Vein endothelial cell (primary cell): ENCODE data around the gene KCNH2. TPM values are rescaled to one million over a fixed set of nuclear protein-coding genes. Genes with fewer than 3 reads are reported as not detected.

Experiments
- total RNA-seq: library from RNA; depleted of rRNA; stranded (reverse); fragments of >200 nt; gene quantifications from 2 replicates; pipeline ENCODE4 v1.2.3, GENCODE V29; 2012

Gene KCNH2, protein sequence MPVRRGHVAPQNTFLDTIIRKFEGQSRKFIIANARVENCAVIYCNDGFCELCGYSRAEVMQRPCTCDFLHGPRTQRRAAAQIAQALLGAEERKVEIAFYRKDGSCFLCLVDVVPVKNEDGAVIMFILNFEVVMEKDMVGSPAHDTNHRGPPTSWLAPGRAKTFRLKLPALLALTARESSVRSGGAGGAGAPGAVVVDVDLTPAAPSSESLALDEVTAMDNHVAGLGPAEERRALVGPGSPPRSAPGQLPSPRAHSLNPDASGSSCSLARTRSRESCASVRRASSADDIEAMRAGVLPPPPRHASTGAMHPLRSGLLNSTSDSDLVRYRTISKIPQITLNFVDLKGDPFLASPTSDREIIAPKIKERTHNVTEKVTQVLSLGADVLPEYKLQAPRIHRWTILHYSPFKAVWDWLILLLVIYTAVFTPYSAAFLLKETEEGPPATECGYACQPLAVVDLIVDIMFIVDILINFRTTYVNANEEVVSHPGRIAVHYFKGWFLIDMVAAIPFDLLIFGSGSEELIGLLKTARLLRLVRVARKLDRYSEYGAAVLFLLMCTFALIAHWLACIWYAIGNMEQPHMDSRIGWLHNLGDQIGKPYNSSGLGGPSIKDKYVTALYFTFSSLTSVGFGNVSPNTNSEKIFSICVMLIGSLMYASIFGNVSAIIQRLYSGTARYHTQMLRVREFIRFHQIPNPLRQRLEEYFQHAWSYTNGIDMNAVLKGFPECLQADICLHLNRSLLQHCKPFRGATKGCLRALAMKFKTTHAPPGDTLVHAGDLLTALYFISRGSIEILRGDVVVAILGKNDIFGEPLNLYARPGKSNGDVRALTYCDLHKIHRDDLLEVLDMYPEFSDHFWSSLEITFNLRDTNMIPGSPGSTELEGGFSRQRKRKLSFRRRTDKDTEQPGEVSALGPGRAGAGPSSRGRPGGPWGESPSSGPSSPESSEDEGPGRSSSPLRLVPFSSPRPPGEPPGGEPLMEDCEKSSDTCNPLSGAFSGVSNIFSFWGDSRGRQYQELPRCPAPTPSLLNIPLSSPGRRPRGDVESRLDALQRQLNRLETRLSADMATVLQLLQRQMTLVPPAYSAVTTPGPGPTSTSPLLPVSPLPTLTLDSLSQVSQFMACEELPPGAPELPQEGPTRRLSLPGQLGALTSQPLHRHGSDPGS
- under 0.01 TPM in 1 of 2 replicates, not detected in the other for total RNA-seq

DNA sequence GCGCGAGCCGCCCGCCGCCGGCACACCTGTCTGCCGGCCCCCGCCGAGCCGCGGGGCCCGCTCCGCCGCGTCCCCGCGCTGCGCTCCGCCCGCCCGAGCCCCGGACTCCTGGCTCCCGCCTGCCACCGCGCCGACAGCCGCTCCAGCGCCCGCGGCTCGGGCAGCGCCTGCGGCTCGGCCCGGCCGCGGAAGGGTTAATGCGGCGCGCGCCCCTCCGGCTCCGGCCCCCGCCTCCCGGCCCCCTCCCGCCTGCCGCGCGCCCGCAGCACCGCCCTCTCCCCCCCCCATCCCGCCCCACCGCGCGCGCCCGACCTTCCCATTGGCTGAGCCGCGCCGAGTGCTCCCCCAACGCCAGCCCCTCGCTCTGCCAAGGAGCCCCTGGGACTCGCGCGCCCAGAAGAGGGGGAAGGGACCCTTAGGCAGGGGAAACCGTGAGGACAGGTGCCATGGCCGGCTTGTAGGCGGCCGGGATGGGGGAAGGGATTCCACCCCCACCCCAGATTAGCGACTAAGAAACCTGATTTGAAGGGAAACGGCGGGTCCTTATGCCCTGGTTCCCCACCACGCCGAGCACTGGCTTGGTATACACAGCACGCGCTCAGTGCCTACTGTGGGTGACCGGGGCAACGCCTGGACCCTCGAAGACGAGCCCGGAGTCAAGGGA is at the start of gene KCNH2:
TSS of gene KCNH2 (minus strand) at position 196 of the 664 bp plus-strand sequence. CDS start 408 bp downstream, outside the sequence.

DNA sequence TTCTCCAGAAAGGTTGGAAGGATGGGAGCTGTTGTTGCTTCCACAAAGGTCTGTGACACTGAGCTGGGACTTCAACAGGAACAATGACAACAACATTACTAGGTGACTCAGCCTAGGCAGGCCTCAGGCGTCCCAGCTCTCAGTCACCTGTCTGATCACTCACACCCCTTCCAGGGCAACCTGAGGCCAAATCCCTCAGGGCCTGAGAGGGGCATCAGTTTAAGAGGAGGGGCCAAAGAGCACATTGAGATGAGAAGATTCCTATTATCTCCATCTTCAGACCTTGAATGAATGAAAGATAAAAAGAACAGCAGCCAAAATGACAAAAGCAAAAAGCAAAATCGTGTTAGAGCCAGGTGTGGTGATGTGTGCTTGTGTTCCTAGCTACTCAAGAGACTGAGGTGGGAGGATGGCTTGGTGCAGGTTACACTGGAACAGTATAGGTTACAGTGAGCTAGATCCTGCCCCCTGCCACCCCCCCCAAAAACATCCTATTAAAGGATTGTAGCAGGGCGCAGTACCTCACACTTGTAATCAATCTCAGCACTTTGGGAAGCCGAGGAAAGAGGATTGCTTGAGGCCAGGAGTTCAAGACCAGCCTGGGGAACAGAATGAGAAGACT is 46.4 kb upstream of the KCNH2 start, which contains the start of gene ATG9B:
TSS of gene ATG9B (minus strand) at position 60 of the 622 bp plus-strand sequence. CDS start 71 bp downstream, outside the sequence.

DNA sequence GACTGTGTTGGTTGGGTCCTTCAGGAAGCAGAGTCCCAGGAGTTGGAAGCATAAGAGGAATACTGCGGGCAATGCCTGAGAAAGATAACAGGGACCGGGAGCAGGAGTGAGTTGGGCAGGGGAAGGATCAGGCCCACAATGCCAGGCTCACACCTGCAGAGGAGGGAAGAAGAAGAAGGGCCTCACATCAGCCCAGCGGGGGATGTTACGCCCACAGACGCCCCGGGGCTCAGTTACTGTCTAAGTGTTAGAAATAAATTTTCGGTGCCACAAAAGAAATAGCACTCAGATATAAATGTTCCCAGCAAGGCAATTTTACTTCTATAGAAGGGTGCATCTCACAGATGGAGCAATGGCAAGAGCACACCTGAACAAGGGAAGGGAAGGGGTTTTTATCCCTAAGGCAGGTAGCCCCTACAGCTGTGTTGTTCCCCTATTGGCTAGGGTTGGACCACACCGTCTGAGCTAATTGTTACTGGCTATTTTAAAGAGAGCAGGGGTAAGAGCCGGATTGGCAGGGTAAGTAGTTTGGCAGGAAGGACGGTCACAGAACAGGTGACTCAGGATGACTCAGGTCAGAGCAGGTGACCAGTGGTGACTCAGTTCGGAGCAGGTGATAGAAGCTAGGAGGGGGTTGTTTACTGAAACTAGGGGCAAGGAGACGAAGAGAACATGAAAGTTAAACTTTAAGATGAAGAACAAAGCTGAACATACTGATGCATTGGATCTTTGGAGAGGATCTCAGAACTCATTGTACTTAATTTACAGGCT is 12.5 kb upstream of the KCNH2 start, which contains the start of gene NOS3:
TSS of gene NOS3 (plus strand) at position 602 of the 771 bp plus-strand sequence. CDS start 2,787 bp downstream, outside the sequence.

Other genes with a start within 250 kb of the KCNH2 start
- gene GIMAP5, start 240.9 kb downstream of the KCNH2 start, total RNA-seq: 63.7 and 101 TPM in 2 replicates
- gene TMEM176B, start 178.0 kb downstream of the KCNH2 start, total RNA-seq: not detected in 2 replicates
- gene TMEM176A, start 177.6 kb downstream of the KCNH2 start, total RNA-seq: not detected in 2 replicates
- gene AOC1, start 125.8 kb downstream of the KCNH2 start, total RNA-seq: not detected in 2 replicates
- gene NOS3, start 12.7 kb upstream of the KCNH2 start, total RNA-seq: 67.6 and 106 TPM in 2 replicates
- gene ATG9B, start 46.2 kb upstream of the KCNH2 start, total RNA-seq: under 0.01 and 0.10 TPM in 2 replicates
- 28.8 and 31.7 TPM in 2 replicates for gene ABCB8, start 50.1 kb upstream of the KCNH2 start, total RNA-seq
- 0.29 and 0.33 TPM in 2 replicates for gene ASIC3, start 70.2 kb upstream of the KCNH2 start, total RNA-seq
- gene CDK5, start 79.6 kb upstream of the KCNH2 start, total RNA-seq: 15.2 and 15.4 TPM in 2 replicates
- gene SLC4A2, start 81.3 kb upstream of the KCNH2 start, total RNA-seq: 63.9 and 80.7 TPM in 2 replicates
- gene FASTK, start 102.5 kb upstream of the KCNH2 start, total RNA-seq: 63.8 and 83.9 TPM in 2 replicates
- gene TMUB1, start 105.2 kb upstream of the KCNH2 start, total RNA-seq: 21.0 and 31.0 TPM in 2 replicates
- 84.4 and 104 TPM in 2 replicates for gene AGAP3, start 108.2 kb upstream of the KCNH2 start, total RNA-seq
- under 0.01 TPM in 1 of 2 replicates, not detected in the other for gene GBX1, start 189.4 kb upstream of the KCNH2 start, total RNA-seq
- not detected in 2 replicates for gene ASB10, start 208.9 kb upstream of the KCNH2 start, total RNA-seq
- not detected in 2 replicates for gene H2BK1, start 232.2 kb upstream of the KCNH2 start, total RNA-seq
- gene ABCF2, start 248.9 kb upstream of the KCNH2 start, total RNA-seq: 76.1 and 90.5 TPM in 2 replicates